Fibroblast of pulmonary artery (primary cell): ENCODE measurements around the gene ASTN2.

Experiments used
- DNase-seq: peaks from one replicate; pipeline ENCODE4 v3.0.0-alpha.2; 2010; ENCODE audit warnings: low read depth
- H3K4me3 ChIP-seq: replicated peaks from 2 replicates; pipeline ENCODE4 v1.5.1; 2011; ENCODE audit warnings: low read depth, mild to moderate bottlenecking, control low read depth, low read length, moderate library complexity
- TF ChIP-seq, protein P1 (sequence below): IDR thresholded peaks from 2 replicates; pipeline ENCODE4 v1.5.1; 2011; ENCODE audit warnings: mild to moderate bottlenecking, control low read depth, low read length, inconsistent platforms; ENCODE audit errors: missing control alignments

ASTN2 gene

DNA sequence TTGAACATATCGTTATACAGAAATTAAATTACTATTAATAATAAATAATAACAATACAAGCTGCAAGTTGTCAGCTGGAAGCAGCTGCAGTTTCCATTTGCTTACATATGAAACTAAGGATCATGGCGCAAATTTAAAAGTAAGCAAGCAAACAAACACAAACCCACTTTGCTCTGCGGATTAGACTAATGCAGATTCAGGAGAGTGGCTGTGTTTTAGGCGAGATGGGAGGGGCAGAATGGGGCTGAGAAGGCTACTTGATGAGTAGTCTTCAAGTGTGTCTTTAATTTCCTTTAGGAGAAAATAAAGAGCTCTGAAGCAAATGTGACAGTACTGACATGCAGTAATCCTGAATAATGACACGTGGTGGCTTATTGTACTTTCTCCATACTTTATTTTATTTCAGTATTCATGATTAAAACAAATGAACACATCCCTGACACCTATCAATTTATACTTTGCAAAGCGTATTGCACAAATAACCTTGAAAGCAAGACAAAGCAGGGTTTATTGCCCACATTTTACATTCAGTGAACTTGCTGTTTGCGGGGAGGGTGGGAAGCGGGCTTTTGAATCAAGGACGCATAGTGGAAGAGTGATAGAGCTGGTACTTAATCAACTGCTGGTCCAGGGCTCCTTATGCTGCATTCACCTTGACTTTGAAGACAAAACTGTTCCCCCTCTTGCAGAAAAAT is 949.1 kb downstream of the ASTN2 start:
- DNase-seq: no peak
- TF ChIP-seq, protein P1, sequence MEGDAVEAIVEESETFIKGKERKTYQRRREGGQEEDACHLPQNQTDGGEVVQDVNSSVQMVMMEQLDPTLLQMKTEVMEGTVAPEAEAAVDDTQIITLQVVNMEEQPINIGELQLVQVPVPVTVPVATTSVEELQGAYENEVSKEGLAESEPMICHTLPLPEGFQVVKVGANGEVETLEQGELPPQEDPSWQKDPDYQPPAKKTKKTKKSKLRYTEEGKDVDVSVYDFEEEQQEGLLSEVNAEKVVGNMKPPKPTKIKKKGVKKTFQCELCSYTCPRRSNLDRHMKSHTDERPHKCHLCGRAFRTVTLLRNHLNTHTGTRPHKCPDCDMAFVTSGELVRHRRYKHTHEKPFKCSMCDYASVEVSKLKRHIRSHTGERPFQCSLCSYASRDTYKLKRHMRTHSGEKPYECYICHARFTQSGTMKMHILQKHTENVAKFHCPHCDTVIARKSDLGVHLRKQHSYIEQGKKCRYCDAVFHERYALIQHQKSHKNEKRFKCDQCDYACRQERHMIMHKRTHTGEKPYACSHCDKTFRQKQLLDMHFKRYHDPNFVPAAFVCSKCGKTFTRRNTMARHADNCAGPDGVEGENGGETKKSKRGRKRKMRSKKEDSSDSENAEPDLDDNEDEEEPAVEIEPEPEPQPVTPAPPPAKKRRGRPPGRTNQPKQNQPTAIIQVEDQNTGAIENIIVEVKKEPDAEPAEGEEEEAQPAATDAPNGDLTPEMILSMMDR: no peak
- H3K4me3 ChIP-seq: no peak overlapping the region

GRCh38 chr9:116464987-116465571 is 949.8 kb downstream of the ASTN2 start:
- TF ChIP-seq, protein P1: no peak
- no peak for DNase-seq
- no peak overlapping the region for H3K4me3 ChIP-seq

- TF ChIP-seq, protein P1: no peak
- no peak overlapping the region for H3K4me3 ChIP-seq
- no peak for DNase-seq
Observed at GRCh38 chr9:116464423-116464822, 950.4 kb downstream of the ASTN2 start.

- no peak overlapping the region for H3K4me3 ChIP-seq
- TF ChIP-seq, protein P1: no peak
- DNase-seq: no peak
Observed at GRCh38 chr9:116461632-116462031, 953.2 kb downstream of the ASTN2 start.

DNA sequence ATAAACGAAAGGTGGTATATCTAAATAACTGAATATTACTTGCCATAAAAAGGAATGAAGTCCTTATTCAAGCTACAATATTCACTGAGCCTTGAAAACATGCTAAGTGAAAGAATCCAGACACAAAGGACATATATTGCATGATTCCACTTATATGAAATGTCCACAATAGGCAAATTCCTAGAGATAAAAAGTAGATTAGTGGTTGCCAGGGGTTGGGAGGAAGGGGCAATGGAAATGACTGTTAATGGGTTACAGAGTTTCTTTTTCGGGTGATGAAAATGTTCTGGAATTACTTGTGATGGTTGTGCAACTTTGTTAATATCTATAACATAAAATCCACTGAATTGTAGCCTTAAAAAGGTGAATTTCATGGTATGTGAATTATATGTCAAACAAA is 954.8 kb downstream of the ASTN2 start:
- DNase-seq: peak; percentile 48
- TF ChIP-seq, protein P1: no peak
- no peak overlapping the region for H3K4me3 ChIP-seq

DNA sequence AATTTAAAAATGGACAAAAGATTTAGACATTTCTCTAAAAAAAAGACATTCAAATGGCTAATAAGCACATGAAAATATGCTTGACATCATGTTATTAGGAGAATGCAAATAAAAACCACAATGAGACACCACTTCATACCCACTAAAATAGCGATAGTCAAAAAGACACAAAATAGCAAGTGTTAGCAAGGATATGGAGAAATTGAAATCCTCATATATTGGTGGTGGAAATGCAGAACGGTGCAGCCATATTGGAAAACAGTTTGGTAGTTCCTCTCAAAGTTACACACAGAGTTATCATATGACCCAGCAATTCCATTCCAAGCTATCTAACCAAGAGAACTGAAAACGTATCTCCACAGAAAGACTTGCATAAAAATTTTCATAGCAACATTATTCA is 955.3 kb downstream of the ASTN2 start:
- DNase-seq: no peak
- TF ChIP-seq, protein P1: no peak
- H3K4me3 ChIP-seq: no peak overlapping the region
